GM06990 (cell line): ENCODE results near the gene TMEM123.

Experiments
- DNase-seq: peaks from one replicate; pipeline ENCODE4 v3.0.0-alpha.2; 2011; ENCODE audit not compliant: insufficient read length; ENCODE audit errors: extremely low read depth
- H3K27me3 ChIP-seq: replicated peaks from 2 replicates; pipeline ENCODE4 v1.6.0; 2011; ENCODE audit warnings: low read length; ENCODE audit not compliant: control insufficient read depth, insufficient read depth
- H3K36me3 ChIP-seq: 2 replicates; pipeline ENCODE4 v1.5.1; 2011; ENCODE audit warnings: low read length; ENCODE audit not compliant: control insufficient read depth, insufficient read depth
- H3K4me3 ChIP-seq: replicated peaks from 2 replicates; pipeline ENCODE4 v1.5.1; 2011; ENCODE audit warnings: low read depth, mild to moderate bottlenecking, control low read depth, low read length
- CTCF ChIP-seq: IDR thresholded peaks from 2 replicates; pipeline ENCODE4 v1.5.1; 2011; ENCODE audit warnings: low read length, control low read depth, mild to moderate bottlenecking, inconsistent platforms; ENCODE audit not compliant: insufficient read depth, poor library complexity, severe bottlenecking

TMEM123 gene

GRCh38 chr11:102357116-102357515, 95.4 kb downstream of the TMEM123 start:
- Histone ChIP-seq H3K36me3 (peaks cover 9% of the 10 kb centered on the region), H3K4me3 (no peak overlapping the region), H3K27me3 (no peaks in the 10 kb centered on the region)
- DNase-seq: no peak
- TF ChIP-seq CTCF: no peak

GRCh38 chr11:102347462-102348370, 104.8 kb downstream of the TMEM123 start:
- H3K36me3 ChIP-seq: no peaks in the 10 kb centered on the region
- H3K27me3 ChIP-seq: no peaks in the 10 kb centered on the region
- no peak for DNase-seq
- peak overlapping the region; percentile 86 for H3K4me3 ChIP-seq
- TF ChIP-seq CTCF: no peak

DNA sequence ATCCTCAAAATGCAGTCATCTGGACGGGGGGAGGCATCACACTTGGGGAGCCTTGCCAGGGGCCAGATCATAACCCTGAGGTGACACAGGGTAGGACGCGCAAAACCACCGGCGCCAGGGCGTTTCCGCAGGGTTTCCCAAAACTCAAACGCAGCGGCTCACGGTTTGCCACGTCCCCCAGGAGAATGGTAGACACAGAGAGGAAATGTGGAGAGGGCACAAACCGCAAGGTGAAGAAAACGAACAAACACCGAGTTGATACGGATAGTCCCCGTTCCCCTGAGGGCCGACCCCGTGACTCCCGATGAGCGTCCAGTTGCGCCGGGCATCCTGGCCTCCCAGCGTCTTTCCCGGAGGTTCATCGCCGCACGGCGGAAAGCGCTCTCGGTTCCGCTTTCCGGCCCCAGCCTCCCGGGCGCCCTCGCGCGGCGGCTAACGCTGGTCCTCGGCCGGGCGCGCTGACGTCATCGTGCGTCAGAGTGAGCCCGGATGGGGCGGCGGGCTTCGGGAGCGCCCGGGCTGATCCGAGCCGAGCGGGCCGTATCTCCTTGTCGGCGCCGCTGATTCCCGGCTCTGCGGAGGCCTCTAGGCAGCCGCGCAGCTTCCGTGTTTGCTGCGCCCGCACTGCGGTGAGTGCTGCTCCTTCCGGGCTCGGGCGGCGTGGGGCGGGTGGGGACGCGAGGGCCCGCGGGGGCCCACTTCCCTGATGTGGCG, 105.7 kb downstream of the TMEM123 start, which contains the start of gene BIRC2:
TSS of gene BIRC2 (plus strand) at position 467 of the 714 bp plus-strand sequence. CDS start 2,641 bp downstream, outside the sequence.
- H3K4me3 ChIP-seq: peak within 1 kb of the TSS; percentile 86
- peak; percentile 77 for TF ChIP-seq CTCF
- H3K27me3 ChIP-seq: no peaks in the 10 kb centered on the region
- peak; percentile 95 for DNase-seq
- no peaks in the 10 kb centered on the region for H3K36me3 ChIP-seq

- TF ChIP-seq CTCF: no peak
- DNase-seq: no peak
- peak overlapping the region; percentile 86 for H3K4me3 ChIP-seq
- H3K36me3 ChIP-seq: no peaks in the 10 kb centered on the region
- no peaks in the 10 kb centered on the region for H3K27me3 ChIP-seq
These were observed 106.2 kb downstream of the TMEM123 start for GRCh38 chr11:102346456-102346747.
